ENCODE data around the gene BMPR1A. TPM values are rescaled to one million over a fixed set of nuclear protein-coding genes. Genes with fewer than 3 reads are reported as not detected.
"Not testable (repeated sequence)": the region's sequence is repeated elsewhere in the genome, so short reads cannot be mapped to it uniquely, and the experiment has no call there.

BMPR1A gene
- total RNA-seq, 2 experiments from 2014 or later, result 8.0 to 9.8 TPM

DNA sequence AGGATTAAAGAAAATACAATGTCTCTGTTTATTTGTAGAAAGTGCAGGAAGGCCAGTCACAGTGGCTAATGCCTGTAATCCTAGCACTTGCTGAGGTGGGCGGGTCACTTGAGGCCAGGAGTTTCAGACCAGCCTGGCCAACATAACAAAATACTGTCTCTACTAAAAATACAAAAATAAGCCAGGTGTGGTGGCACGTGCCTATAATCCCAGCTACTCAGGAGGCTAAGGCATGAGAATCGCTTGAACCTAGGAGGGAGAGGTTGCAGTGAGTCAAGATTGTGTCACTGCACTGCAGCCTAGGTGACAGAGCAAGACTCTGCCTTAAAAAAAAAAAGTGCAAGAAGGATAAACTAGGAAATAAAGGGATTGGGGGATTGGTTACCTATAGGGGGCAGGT lies 222.0 kb downstream of the BMPR1A start:
- H3K4me1 Mint-ChIP-seq (ENCODE audit: low read depth); H3K27ac Mint-ChIP-seq; H3K9me3 Mint-ChIP-seq (ENCODE audit: insufficient read depth); H3K36me3 Mint-ChIP-seq (ENCODE audit: low read depth); CTCF ChIA-PET; DNase-seq; H3K4me3 Mint-ChIP-seq; ATAC-seq; POLR2A ChIA-PET: not testable (repeated sequence)
- H3K27me3 Mint-ChIP-seq (ENCODE audit: low read depth), result peaks cover 14% of the 10 kb centered on the region

DNA sequence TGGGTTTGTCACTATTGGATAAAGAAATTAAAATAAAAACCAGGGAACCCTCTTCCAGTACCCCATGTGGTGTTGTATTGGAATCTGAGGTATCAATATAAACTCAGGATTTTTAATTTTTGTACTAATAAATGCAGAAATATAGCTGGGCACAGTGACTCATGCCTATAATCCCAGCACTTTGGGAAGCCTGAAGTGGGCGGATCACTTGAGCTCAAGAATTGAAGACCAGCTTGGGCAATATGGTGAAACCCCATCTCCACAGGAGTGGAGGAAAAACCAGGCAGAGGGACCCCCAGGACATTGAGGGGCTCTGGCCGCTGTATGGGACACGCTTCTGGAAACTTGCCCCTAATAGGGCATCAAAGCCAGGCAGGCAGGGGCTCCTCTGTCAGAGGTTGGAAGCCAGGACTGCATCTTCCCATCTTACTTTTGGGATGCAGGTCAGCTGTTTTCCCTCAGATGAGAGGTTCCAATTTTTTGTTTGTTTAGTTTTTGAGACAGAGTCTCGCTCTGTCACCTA lies 222.9 kb downstream of the BMPR1A start:
- POLR2A ChIA-PET, result no interaction called here
- Mint-ChIP-seq H3K9me3 (ENCODE audit: insufficient read depth) (no peaks in the 10 kb centered on the region), H3K4me1 (ENCODE audit: low read depth) (no peaks in the 10 kb centered on the region), H3K36me3 (ENCODE audit: low read depth) (no peaks in the 10 kb centered on the region), H3K4me3 (no peak overlapping the region), H3K27ac (no peak overlapping the region), H3K27me3 (ENCODE audit: low read depth) (peaks cover 10% of the 10 kb centered on the region)
- CTCF ChIA-PET, result no interaction called here
- no peak for DNase-seq
- ATAC-seq, result no peak

DNA sequence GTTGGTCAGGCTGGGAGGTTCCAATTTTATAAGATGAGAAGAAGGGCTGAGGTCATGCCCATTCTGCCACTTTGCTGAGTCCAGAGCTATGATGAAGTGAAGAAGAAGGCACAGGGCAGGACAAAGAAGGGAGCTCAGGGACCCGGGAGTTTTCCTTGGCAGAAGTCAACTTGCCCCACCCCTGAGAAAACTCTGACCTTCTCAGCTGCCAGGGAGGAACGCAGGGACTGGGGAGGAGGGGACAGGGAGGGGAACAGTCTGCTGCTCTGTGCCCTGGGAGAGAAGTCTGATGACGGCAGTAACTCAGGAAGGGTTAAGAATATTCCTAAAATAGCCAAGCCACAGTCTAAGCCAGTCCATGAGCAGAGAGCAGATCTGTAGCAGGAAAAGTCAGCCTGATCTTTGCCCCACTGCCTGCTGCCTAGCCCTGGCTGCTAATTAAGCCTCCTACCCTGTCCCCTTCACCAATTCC lies 223.6 kb downstream of the BMPR1A start:
- Mint-ChIP-seq H3K36me3 (ENCODE audit: low read depth) (no peaks in the 10 kb centered on the region), H3K4me1 (ENCODE audit: low read depth) (no peaks in the 10 kb centered on the region), H3K9me3 (ENCODE audit: insufficient read depth) (no peaks in the 10 kb centered on the region), H3K27me3 (ENCODE audit: low read depth) (peaks cover 10% of the 10 kb centered on the region), H3K27ac (no peak overlapping the region), H3K4me3 (no peak overlapping the region)
- no peak for DNase-seq
- no peak for ATAC-seq
- POLR2A ChIA-PET, result no interaction called here
- CTCF ChIA-PET, result no interaction called here

DNA sequence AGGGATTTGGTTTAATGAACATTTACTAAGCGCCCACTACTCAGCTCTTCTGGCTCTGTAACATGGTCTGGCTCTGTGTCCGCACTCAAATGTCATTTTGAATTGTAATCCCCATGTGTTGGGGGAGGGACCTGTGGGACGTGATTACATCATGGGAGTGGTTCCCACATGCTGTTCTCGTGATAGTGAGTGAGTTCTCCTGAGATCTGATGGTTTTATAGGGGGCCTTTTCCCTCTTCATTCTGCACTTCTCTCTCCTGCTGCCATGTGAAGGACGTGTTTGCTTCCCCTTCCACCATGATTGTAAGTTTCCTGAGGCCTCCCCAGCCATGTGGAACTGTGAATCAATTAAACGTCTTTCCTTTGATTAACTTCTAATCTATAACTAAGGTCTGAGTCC lies 224.6 kb downstream of the BMPR1A start:
- DNase-seq; H3K4me3 Mint-ChIP-seq; H3K27ac Mint-ChIP-seq; ATAC-seq; H3K36me3 Mint-ChIP-seq (ENCODE audit: low read depth); POLR2A ChIA-PET; CTCF ChIA-PET; H3K9me3 Mint-ChIP-seq (ENCODE audit: insufficient read depth); H3K4me1 Mint-ChIP-seq (ENCODE audit: low read depth): not testable (repeated sequence)
- peaks cover 10% of the 10 kb centered on the region for H3K27me3 Mint-ChIP-seq (ENCODE audit: low read depth)

DNA sequence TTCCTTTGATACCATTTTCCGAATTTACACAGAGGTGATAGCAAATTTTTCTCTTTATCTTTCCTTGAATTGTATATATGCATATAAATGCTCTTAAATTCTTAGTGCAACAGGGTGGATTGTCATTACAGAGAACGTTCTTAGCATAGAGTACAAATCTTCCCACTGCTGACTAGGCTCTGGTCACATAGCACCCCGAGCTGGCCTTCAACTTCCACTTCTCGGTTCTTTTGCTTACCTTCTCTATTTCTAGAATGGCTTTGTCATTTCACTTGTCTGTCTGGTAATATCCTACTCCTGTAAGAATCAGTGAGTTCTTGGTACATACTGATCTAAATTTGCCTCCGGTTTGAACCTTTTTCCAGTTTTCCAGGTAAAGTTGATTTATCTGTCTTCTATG lies 225.3 kb downstream of the BMPR1A start:
- no peaks in the 10 kb centered on the region for H3K9me3 Mint-ChIP-seq (ENCODE audit: insufficient read depth)
- ChIA-PET CTCF (no interaction called here), POLR2A (no interaction called here)
- ATAC-seq, result no peak
- no peaks in the 10 kb centered on the region for H3K4me1 Mint-ChIP-seq (ENCODE audit: low read depth)
- no peak overlapping the region for H3K4me3 Mint-ChIP-seq
- DNase-seq, result no peak
- H3K27ac Mint-ChIP-seq, result no peak overlapping the region
- peaks cover 12% of the 10 kb centered on the region for H3K27me3 Mint-ChIP-seq (ENCODE audit: low read depth)
- no peaks in the 10 kb centered on the region for H3K36me3 Mint-ChIP-seq (ENCODE audit: low read depth)

Other genes starting within 250 kb of the BMPR1A start
- gene WAPL, start 234.8 kb upstream of the BMPR1A start, total RNA-seq, result 10 to 100 TPM; 49.6 to 50.7 TPM
- not detected for gene OPN4, start 102.1 kb upstream of the BMPR1A start, total RNA-seq
- under 1 TPM in 1 of 2 experiments, not detected in 1; 0.05 TPM for gene LDB3, start 88.1 kb upstream of the BMPR1A start, total RNA-seq
- not detected for gene MMRN2, start 201.0 kb downstream of the BMPR1A start, total RNA-seq
- gene SNCG, start 202.0 kb downstream of the BMPR1A start, total RNA-seq, result not detected
- gene ADIRF, start 211.9 kb downstream of the BMPR1A start, total RNA-seq, result not detected